Mesenchymal stem cell (in vitro differentiated cells and primary cell): ENCODE data around the gene PHRF1.

Experiments used
- DNase-seq: peaks from one replicate; pipeline ENCODE4 v3.0.0-alpha.2; 2013
- H2AFZ ChIP-seq: one replicate; pipeline ENCODE4 v1.6.1; 2013; ENCODE audit warnings: low read depth, mild to moderate bottlenecking, control low read depth, inconsistent platforms, low read length, moderate library complexity
- H2AK5ac ChIP-seq: 2 replicates; pipeline ENCODE4 v1.6.1; 2013; ENCODE audit warnings: low read length, moderate library complexity, mild to moderate bottlenecking, inconsistent platforms; ENCODE audit not compliant: severe bottlenecking
- H2BK120ac ChIP-seq: one replicate; pipeline ENCODE4 v1.6.1; 2013; ENCODE audit warnings: low read depth, mild to moderate bottlenecking, inconsistent platforms, low read length, moderate library complexity
- H2BK12ac ChIP-seq, 2 experiments: one replicate each; pipeline ENCODE4 v1.6.1; 2013; ENCODE audit warnings: inconsistent platforms in 2 of 2, low read length in 2 of 2, mild to moderate bottlenecking in 2 of 2, moderate library complexity in 2 of 2, control low read depth in 1 of 2
- H2BK15ac ChIP-seq: one replicate; pipeline ENCODE4 v1.6.1; 2013; ENCODE audit warnings: mild to moderate bottlenecking, low read depth, inconsistent platforms; ENCODE audit not compliant: poor library complexity, severe bottlenecking
- H2BK5ac ChIP-seq: 2 replicates; pipeline ENCODE4 v1.6.1; 2013; ENCODE audit warnings: low read depth, mild to moderate bottlenecking, low read length, control low read depth, inconsistent platforms; ENCODE audit not compliant: poor library complexity, severe bottlenecking
- H3K14ac ChIP-seq, 2 experiments: one replicate each; pipeline ENCODE4 v1.6.1; 2013; ENCODE audit warnings: inconsistent platforms in 2 of 2, low read length in 2 of 2, control low read depth in 1 of 2, mild to moderate bottlenecking in 1 of 2, moderate library complexity in 1 of 2
- H3K18ac ChIP-seq, 2 experiments: one replicate each; pipeline ENCODE4 v1.6.1; 2013; ENCODE audit warnings: inconsistent platforms in 2 of 2, low read length in 2 of 2, control low read depth in 1 of 2, low read depth in 1 of 2, mild to moderate bottlenecking in 1 of 2
- H3K23ac ChIP-seq, 2 experiments: one replicate each; pipeline ENCODE4 v1.6.1; 2013; ENCODE audit warnings: inconsistent platforms in 2 of 2, low read length in 2 of 2, mild to moderate bottlenecking in 2 of 2, moderate library complexity in 2 of 2, control low read depth in 1 of 2
- H3K27ac ChIP-seq: 2 replicates; pipeline ENCODE4 v1.5.1; 2013; ENCODE audit warnings: mild to moderate bottlenecking, moderate library complexity, low read length, control low read depth, inconsistent platforms; ENCODE audit not compliant: poor library complexity, severe bottlenecking
- H3K27me3 ChIP-seq, 2 experiments: 2 replicates each; pipeline versions ENCODE4 v1.6.1 to v1.7.0; 2013; ENCODE audit warnings: low read length in 2 of 2, mild to moderate bottlenecking in 2 of 2, moderate library complexity in 2 of 2, control low read depth in 1 of 2, inconsistent platforms in 1 of 2; ENCODE audit not compliant: control insufficient read depth in 1 of 2, insufficient read depth in 1 of 2
- H3K36me3 ChIP-seq, 2 experiments: 2 replicates each; pipeline versions ENCODE4 v1.6.1 to v1.7.0; 2013; ENCODE audit warnings: low read length in 2 of 2, control low read depth in 1 of 2, inconsistent platforms in 1 of 2, low read depth in 1 of 2, mild to moderate bottlenecking in 1 of 2; ENCODE audit not compliant: insufficient read depth in 2 of 2, control insufficient read depth in 1 of 2
- H3K4ac ChIP-seq, 2 experiments: one replicate each; pipeline ENCODE4 v1.6.1; 2013; ENCODE audit warnings: inconsistent platforms in 2 of 2, low read length in 2 of 2, mild to moderate bottlenecking in 2 of 2, moderate library complexity in 2 of 2, control low read depth in 1 of 2, low read depth in 1 of 2
- H3K4me1 ChIP-seq: 2 replicates; pipeline ENCODE4 v1.6.1; 2013; ENCODE audit warnings: low read depth, low read length, control low read depth; ENCODE audit not compliant: control insufficient read depth, insufficient read depth
- H3K4me2 ChIP-seq: 2 replicates; pipeline ENCODE4 v1.6.1; 2013; ENCODE audit warnings: low read length, mild to moderate bottlenecking, inconsistent platforms; ENCODE audit not compliant: poor library complexity, severe bottlenecking
- H3K4me3 ChIP-seq, 2 experiments: 2 replicates each; pipeline versions ENCODE4 v1.5.1 to v1.7.0; 2013; ENCODE audit warnings: low read length in 2 of 2, mild to moderate bottlenecking in 2 of 2, control low read depth in 1 of 2, low read depth in 1 of 2; ENCODE audit not compliant: insufficient read depth in 1 of 2
- H3K79me1 ChIP-seq: replicated peaks from 2 replicates; pipeline ENCODE4 v1.6.1; 2013; ENCODE audit warnings: mild to moderate bottlenecking, control low read depth, low read length, inconsistent platforms; ENCODE audit not compliant: poor library complexity, severe bottlenecking
- H3K9ac ChIP-seq: 2 replicates; pipeline ENCODE4 v1.7.0; 2013; ENCODE audit warnings: mild to moderate bottlenecking, low read length, moderate library complexity
- H3K9me3 ChIP-seq: 2 replicates; pipeline ENCODE4 v1.7.0; 2013; ENCODE audit warnings: mild to moderate bottlenecking, low read length; ENCODE audit not compliant: control insufficient read depth
- H4K8ac ChIP-seq: one replicate; pipeline ENCODE4 v1.6.1; 2013; ENCODE audit warnings: inconsistent platforms, mild to moderate bottlenecking, low read length, moderate library complexity
- H4K91ac ChIP-seq: one replicate; pipeline ENCODE4 v1.6.1; 2013; ENCODE audit warnings: mild to moderate bottlenecking, low read length, inconsistent platforms
- WGBS: methylation state at CpG from one replicate; pipeline ENCODE4 v1.1.7; 2013; ENCODE audit warnings: mixed read lengths; 5-methylcytosine and 5-hydroxymethylcytosine counted together

PHRF1 gene

GRCh38 chr11:532986-533585 lies 43.2 kb upstream of the PHRF1 start:
- Histone ChIP-seq H3K9ac (no peak overlapping the region), H3K36me3 (peaks cover 27 to 50% of the 10 kb centered on the region in 2 experiments), H2BK12ac (no peak overlapping the region), H2BK120ac (no peak overlapping the region), H3K79me1 (peaks cover 12% of the 10 kb centered on the region), H2BK15ac (no peak overlapping the region), H3K27ac (no peak overlapping the region), H3K4me3 (no peak overlapping the region), H3K27me3 (peaks cover 0 to 12% of the 10 kb centered on the region in 2 experiments), H3K9me3 (no peaks in the 10 kb centered on the region), H4K91ac (peak overlapping the region; percentile 3), H2BK5ac (no peak overlapping the region), H4K8ac (no peak overlapping the region), H3K4me1 (peaks cover 34% of the 10 kb centered on the region), H3K23ac (no peak overlapping the region), H3K18ac (no peak overlapping the region), H3K14ac (no peak overlapping the region), H3K4me2 (no peak overlapping the region), H3K4ac (no peak overlapping the region), H2AFZ (no peak overlapping the region), H2AK5ac (no peak overlapping the region)
- no peak for DNase-seq
- WGBS = 98% methylated on average over 32 of the region's 33 CpGs

DNA sequence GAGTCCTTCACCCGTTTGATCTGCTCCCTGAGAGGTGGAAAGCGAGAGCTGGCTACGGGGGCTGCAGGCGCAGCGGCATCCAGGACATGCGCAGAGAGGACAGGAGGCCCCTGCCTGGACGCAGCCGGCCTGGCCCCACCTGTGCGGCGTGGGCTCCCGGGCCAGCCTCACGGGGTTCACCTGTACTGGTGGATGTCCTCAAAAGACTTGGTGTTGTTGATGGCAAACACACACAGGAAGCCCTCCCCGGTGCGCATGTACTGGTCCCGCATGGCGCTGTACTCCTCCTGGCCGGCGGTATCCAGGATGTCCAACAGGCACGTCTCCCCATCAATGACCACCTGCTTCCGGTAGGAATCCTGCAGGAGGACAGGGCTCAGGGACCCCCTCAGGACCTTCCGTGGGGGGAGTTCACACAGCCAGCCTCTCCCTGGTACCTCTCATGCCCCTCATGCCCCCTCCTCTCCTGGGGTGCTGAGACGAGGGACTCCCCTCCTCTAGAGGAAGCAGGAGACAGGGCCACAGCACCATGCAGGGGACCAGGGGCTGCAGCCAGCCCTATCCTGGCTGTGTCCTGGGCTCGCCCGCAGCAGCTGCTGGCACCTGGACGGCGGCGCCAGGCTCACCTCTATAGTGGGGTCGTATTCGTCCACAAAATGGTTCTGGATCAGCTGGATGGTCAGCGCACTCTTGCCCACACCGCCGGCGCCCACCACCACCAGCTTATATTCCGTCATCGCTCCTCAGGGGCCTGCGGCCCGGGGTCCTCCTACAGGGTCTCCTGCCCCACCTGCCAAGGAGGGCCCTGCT lies 42.5 kb upstream of the PHRF1 start:
- no peak for DNase-seq
- H3K36me3 ChIP-seq = peaks cover 27 to 47% of the 10 kb centered on the region in 2 experiments
- peak overlapping the region; percentile 79 for H3K4me2 ChIP-seq
- no peak overlapping the region for H3K18ac ChIP-seq
- H3K79me1 ChIP-seq = peaks cover 12% of the 10 kb centered on the region
- H2AK5ac ChIP-seq = no peak overlapping the region
- H4K8ac ChIP-seq = no peak overlapping the region
- H3K4me3 ChIP-seq = peak overlapping the region; percentile 84
- H2BK5ac ChIP-seq = no peak overlapping the region
- no peak overlapping the region for H3K23ac ChIP-seq
- H3K14ac ChIP-seq = no peak overlapping the region
- no peak overlapping the region for H3K4ac ChIP-seq
- H3K27ac ChIP-seq = no peak overlapping the region
- H4K91ac ChIP-seq = peak overlapping the region; percentile 35
- no peak overlapping the region for H2BK15ac ChIP-seq
- WGBS = 97% methylated on average over 37 of the region's 37 CpGs
- H2BK12ac ChIP-seq = no peak overlapping the region
- H3K9me3 ChIP-seq = no peaks in the 10 kb centered on the region
- H3K4me1 ChIP-seq = peaks cover 34% of the 10 kb centered on the region
- H2AFZ ChIP-seq = no peak overlapping the region
- H3K27me3 ChIP-seq = peaks cover 0 to 12% of the 10 kb centered on the region in 2 experiments
- H3K9ac ChIP-seq = peak overlapping the region; percentile 85
- no peak overlapping the region for H2BK120ac ChIP-seq

DNA sequence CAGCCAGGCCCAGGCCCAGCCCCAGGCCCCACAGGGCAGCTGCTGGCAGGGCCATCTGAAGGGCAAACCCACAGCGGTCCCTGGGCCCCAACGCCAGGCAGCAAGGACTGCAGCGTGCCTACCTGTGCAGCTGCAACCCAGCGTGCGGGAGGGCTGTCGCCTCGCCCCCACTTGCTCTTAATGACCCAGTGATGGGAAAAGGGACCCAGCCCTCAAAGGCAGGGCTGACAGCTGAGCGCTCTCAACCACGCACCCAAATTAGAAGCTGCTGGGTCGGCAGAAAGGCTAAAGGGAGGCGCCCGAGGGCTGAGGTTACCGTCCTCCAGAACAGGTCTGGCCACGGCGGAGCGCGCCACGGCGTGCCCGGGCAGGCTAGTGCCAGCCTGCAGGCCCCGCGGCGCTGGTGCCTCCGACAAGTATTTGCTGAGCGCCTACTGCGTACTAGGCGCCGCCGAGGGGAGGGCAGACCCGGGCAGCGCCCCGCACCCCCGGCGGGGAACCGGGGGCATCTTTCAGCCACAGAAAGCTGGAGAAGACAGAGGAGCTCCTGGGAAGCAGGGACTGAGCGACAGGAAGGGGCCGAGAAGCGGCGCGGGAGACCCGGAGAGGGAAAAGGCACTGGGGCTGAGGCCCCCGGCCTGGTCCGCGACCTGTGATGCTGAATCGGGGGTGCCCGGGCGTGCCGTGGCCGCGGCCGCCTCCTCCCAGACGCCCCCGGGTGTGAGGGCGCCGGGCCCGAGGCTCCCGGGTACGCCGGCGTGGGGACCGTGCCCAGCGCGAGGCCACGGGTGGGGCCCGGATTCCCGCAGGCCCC lies 41.7 kb upstream of the PHRF1 start:
- Histone ChIP-seq H3K36me3 (peaks cover 27 to 39% of the 10 kb centered on the region in 2 experiments), H2BK15ac (peak overlapping the region; percentile 68), H3K27ac (no peak overlapping the region), H2AFZ (peak overlapping the region; percentile 11), H3K27me3 (peaks cover 0 to 13% of the 10 kb centered on the region in 2 experiments), H3K79me1 (peaks cover 12% of the 10 kb centered on the region), H3K23ac (peak overlapping the region in 1 of 2 experiments; percentile 99), H2BK12ac (peak overlapping the region in 1 of 2 experiments; percentile 49), H3K9ac (peak overlapping the region; percentile 85), H3K18ac (peak overlapping the region; percentile 59 to 82), H3K4me3 (peak overlapping the region; percentile 84), H2AK5ac (no peak overlapping the region), H3K4ac (peak overlapping the region in 1 of 2 experiments; percentile 80), H4K91ac (peak overlapping the region; percentile 35), H3K4me1 (peaks cover 34% of the 10 kb centered on the region), H2BK120ac (peak overlapping the region; percentile 23), H4K8ac (no peak overlapping the region), H3K14ac (peak overlapping the region in 1 of 2 experiments; percentile 96), H3K4me2 (peak overlapping the region; percentile 79), H3K9me3 (no peaks in the 10 kb centered on the region), H2BK5ac (no peak overlapping the region)
- 18% methylated on average over 59 of the region's 66 CpGs for WGBS
- peak; percentile 11 for DNase-seq

DNA sequence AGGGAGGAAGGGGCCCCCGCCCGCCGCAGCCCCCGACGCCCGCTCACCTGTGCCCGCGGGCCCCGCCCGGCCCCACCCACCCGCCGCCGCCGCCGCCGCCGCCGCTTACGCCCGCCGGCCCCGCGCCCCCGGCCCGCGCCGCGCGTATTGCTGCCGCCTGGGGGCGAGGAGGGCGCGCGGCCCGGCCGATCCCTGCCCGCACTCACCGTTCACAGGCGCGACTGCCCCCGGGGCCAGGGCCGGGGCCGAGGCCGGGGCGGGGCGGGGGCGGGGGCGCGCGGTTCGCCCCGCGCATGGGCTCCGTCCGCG lies 41.1 kb upstream of the PHRF1 start:
- H4K8ac ChIP-seq = no peak overlapping the region
- H4K91ac ChIP-seq = no peak overlapping the region
- no peak overlapping the region for H3K27ac ChIP-seq
- H2AFZ ChIP-seq = no peak overlapping the region
- peak overlapping the region in 1 of 2 experiments; percentile 59 for H3K18ac ChIP-seq
- no peak overlapping the region for H3K4ac ChIP-seq
- H3K27me3 ChIP-seq = peaks cover 0 to 17% of the 10 kb centered on the region in 2 experiments
- no peak overlapping the region for H3K14ac ChIP-seq
- no peak overlapping the region for H2AK5ac ChIP-seq
- H3K36me3 ChIP-seq = peaks cover 27 to 34% of the 10 kb centered on the region in 2 experiments
- peak overlapping the region; percentile 23 for H2BK120ac ChIP-seq
- WGBS = no CpG with 5 or more reads among the region's 56 CpGs
- DNase-seq = no peak
- H3K4me2 ChIP-seq = no peak overlapping the region
- H3K4me1 ChIP-seq = peaks cover 34% of the 10 kb centered on the region
- H3K4me3 ChIP-seq = peak overlapping the region; percentile 84
- H3K23ac ChIP-seq = no peak overlapping the region
- no peak overlapping the region for H2BK12ac ChIP-seq
- H3K9me3 ChIP-seq = no peaks in the 10 kb centered on the region
- H2BK5ac ChIP-seq = no peak overlapping the region
- peaks cover 10% of the 10 kb centered on the region for H3K79me1 ChIP-seq
- H3K9ac ChIP-seq = no peak overlapping the region
- no peak overlapping the region for H2BK15ac ChIP-seq
